Measurements from ENCODE around the gene GTF2B.
A peak's percentile ranks its signal among the peaks of the same experiment; 100 is the strongest.

Gene GTF2B

DNA sequence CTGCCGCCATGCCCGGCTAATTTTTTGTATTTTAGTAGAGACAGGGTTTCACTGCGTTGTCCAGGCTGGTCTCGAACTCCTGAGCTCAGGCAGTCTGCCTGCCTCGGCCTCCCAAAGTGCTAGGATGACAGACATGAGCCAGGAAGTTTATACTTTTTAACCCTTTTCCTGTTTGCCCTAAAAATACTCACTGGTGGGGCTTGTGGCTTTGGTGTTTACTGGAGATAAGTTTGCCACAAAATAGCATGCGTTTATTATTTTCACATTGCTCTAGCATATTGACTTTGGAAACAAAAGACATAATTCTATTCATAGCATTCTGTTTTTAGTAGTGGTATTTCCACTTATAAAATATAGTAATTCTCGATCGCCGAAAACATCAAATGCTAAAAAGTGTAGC, 19.8 kb upstream of the GTF2B start:
- TF ChIP-seq, protein P1, sequence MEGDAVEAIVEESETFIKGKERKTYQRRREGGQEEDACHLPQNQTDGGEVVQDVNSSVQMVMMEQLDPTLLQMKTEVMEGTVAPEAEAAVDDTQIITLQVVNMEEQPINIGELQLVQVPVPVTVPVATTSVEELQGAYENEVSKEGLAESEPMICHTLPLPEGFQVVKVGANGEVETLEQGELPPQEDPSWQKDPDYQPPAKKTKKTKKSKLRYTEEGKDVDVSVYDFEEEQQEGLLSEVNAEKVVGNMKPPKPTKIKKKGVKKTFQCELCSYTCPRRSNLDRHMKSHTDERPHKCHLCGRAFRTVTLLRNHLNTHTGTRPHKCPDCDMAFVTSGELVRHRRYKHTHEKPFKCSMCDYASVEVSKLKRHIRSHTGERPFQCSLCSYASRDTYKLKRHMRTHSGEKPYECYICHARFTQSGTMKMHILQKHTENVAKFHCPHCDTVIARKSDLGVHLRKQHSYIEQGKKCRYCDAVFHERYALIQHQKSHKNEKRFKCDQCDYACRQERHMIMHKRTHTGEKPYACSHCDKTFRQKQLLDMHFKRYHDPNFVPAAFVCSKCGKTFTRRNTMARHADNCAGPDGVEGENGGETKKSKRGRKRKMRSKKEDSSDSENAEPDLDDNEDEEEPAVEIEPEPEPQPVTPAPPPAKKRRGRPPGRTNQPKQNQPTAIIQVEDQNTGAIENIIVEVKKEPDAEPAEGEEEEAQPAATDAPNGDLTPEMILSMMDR (IDR thresholded peaks at IDR 0.05): no peak
- Mint-ChIP-seq H3K4me1 (no peaks in the 10 kb centered on the region), H3K4me3 (no peak overlapping the region), H3K27ac (no peak overlapping the region), H3K9me3 (peaks cover 19% of the 10 kb centered on the region), H3K27me3 (ENCODE audit: low read depth, poor library complexity) (no peaks in the 10 kb centered on the region), H3K36me3 (ENCODE audit: low read depth) (peaks cover 10% of the 10 kb centered on the region)
- DNase-seq: no peak

DNA sequence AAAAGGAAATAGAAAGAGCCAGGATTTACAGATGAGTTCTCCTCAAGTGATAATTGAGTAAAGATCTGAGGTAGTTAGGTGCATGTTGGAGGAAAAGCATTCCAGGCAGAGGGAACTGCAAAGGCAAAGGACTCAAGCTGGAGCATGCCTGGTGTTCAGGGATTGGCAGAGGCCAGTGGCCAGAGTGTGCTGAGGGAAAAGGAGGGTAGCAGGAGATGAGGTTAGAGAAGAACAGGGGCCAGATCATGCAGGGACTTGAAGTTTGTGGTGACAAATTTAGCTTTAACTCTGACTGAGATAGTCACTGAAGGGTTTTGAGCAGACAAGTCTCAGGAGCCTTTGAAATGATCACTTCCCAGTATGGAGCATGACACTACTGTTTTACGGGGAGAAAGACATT, 19.0 kb upstream of the GTF2B start:
- H3K9me3 Mint-ChIP-seq: peaks cover 11% of the 10 kb centered on the region

DNA sequence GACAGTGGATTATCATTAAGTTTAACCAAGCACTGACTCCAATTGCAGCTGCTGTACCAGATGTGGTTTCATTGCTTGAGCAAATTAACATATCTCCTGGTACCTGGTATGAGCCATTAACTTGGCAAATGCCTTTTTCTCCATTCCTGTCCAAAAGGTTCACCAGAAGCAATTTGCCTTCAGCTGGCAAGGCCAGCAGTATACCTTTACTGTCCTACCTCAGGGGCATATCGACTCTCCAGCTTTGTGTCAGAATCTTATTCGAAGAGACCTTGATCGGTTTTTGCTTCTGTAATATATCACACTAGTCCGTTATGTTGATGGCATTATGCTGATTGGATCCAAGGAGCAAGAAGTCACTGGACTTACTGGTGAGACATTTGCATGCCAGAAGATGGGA, 9.5 kb upstream of the GTF2B start:
- no peak for DNase-seq
- Mint-ChIP-seq H3K36me3 (ENCODE audit: low read depth) (no peaks in the 10 kb centered on the region), H3K4me3 (no peak overlapping the region), H3K27ac (no peak overlapping the region), H3K9me3 (no peaks in the 10 kb centered on the region), H3K4me1 (no peaks in the 10 kb centered on the region), H3K27me3 (ENCODE audit: low read depth, poor library complexity) (peaks cover 11% of the 10 kb centered on the region)
- TF ChIP-seq, protein P1 (IDR thresholded peaks at IDR 0.05): no peak

More for the DNA sequence above, 19.0 kb upstream of the GTF2B start:
- H3K4me1 Mint-ChIP-seq: no peaks in the 10 kb centered on the region
- H3K27me3 Mint-ChIP-seq (ENCODE audit: low read depth, poor library complexity): no peaks in the 10 kb centered on the region
- DNase-seq: no peak
- TF ChIP-seq, protein P1 (IDR thresholded peaks at IDR 0.05): no peak
- peaks cover 2% of the 10 kb centered on the region for H3K36me3 Mint-ChIP-seq (ENCODE audit: low read depth)
- no peak overlapping the region for H3K27ac Mint-ChIP-seq
- no peak overlapping the region for H3K4me3 Mint-ChIP-seq

DNA sequence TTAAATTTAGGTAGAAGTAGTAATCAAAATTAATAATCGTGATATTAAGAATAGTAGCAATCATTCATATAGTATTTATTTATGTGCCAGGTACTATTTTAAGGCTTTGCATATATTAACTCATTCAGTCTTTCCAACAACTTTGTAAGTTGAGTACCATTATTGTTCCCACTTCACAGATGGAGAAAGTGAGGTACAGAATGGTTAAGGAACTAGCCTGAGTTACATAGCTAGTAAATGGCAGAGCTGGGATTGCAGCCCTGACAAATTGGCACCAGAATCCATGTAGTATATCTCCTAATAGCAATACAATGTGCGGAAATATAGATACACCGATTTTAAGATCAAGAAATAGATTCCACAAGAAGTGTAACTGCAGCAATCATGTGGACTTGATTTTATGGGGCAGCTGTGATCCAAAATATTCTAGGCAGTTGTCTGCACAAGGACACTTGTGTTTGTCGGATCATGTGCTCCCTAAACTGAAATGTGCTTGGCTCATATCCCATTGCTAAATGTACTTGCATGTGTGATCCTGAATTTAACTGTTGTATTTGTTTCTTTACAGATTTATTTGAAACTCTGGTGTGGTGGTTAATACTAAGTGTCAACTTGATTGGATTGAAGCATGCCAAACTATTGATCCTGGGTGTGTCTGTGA, 5.8 kb upstream of the GTF2B start:
- H3K4me1 Mint-ChIP-seq: peaks cover under 1% of the 10 kb centered on the region
- H3K36me3 Mint-ChIP-seq (ENCODE audit: low read depth): no peaks in the 10 kb centered on the region
- DNase-seq: no peak
- peaks cover 5% of the 10 kb centered on the region for H3K9me3 Mint-ChIP-seq
- H3K27ac Mint-ChIP-seq: no peak overlapping the region
- H3K27me3 Mint-ChIP-seq (ENCODE audit: low read depth, poor library complexity): peaks cover 11% of the 10 kb centered on the region
- TF ChIP-seq, protein P1 (IDR thresholded peaks at IDR 0.05): no peak
- no peak overlapping the region for H3K4me3 Mint-ChIP-seq

DNA sequence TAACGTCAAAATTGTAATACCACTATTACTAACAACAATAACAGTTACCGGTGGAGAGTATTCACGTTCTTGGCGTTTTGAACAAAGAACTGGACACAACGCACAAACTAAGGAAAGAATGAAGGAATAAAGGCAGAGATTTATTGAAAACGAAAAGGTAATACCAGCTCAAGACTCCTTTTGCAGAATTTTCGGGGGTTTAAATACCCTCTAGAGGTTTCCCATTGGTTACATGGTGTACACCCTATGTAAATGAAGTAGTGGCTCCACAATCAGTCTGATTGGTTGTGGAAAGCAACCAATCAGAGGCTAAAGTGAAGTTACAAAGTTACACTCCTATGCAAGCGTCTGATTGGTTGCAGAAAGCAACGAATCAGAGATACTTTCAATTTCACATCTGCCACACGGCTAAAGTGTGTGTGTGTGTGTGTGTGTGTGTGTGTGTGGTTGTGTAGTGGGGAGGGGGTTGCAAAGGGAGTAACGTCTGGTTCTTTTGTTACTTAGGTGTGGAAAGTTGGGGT, 1.1 kb upstream of the GTF2B start:
- Mint-ChIP-seq H3K4me3 (peak overlapping the region; percentile 92), H3K27me3 (ENCODE audit: low read depth, poor library complexity) (peaks cover 6% of the 10 kb centered on the region), H3K4me1 (peaks cover 27% of the 10 kb centered on the region), H3K27ac (no peak overlapping the region), H3K9me3 (peaks cover 6% of the 10 kb centered on the region), H3K36me3 (ENCODE audit: low read depth) (peaks cover 2% of the 10 kb centered on the region)
- TF ChIP-seq, protein P1 (IDR thresholded peaks at IDR 0.05): no peak
- DNase-seq: no peak

DNA sequence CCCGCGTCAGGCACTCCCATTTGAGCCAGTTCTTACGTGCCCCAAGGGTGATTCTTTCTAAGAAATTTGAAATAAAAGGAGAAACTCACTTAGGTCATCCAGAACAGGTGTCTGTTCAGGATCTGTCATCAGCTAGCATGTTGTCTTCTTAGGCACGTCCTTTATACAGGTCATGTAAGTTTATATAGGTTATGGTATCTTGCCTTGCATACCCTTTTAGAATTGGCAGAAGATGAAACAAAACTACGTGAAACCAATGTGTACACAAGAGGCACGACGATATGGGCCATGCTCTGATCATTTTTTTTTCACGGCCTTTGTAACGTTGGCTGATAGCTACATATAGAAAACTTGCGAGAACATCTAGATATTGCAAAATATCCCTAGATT, 579 bp upstream of the GTF2B start:
- Mint-ChIP-seq H3K27me3 (ENCODE audit: low read depth, poor library complexity) (peaks cover 6% of the 10 kb centered on the region), H3K9me3 (peaks cover 6% of the 10 kb centered on the region), H3K36me3 (ENCODE audit: low read depth) (peaks cover 7% of the 10 kb centered on the region), H3K4me1 (peaks cover 27% of the 10 kb centered on the region), H3K4me3 (peak overlapping the region; percentile 92), H3K27ac (no peak overlapping the region)
- TF ChIP-seq, protein P1 (IDR thresholded peaks at IDR 0.05): no peak
- no peak for DNase-seq

Data from nephron progenitor cell (in vitro differentiated cells).